Heart right ventricle (tissue), 16 donors: ENCODE measurements around the gene GLS. TPM values are rescaled to one million over a fixed set of nuclear protein-coding genes. Genes with fewer than 3 reads are reported as not detected.

ENCODE experiments used
- ATAC-seq, 8 donors: fragments of 200-7000 bp; cut with Tn5 transposase; one replicate each; pipeline ENCODE4 v1.9.1; 2020; ENCODE audit warnings: mild to moderate bottlenecking in 8 of 8, moderate library complexity in 8 of 8, moderate number of reproducible peaks in 1 of 8
- DNase-seq, 2 donors: peaks; one replicate each; pipeline ENCODE4 v3.0.0-alpha.2; 2020
- H3K27ac ChIP-seq, 10 donors: fragments of 200-600 bp; sonication (generic) in 2 of 10; one replicate each; pipeline versions ENCODE4 v1.5.0 to v1.8.0; 2020 to 2022; ENCODE audit warnings: mild to moderate bottlenecking in 3 of 10
- H3K27me3 ChIP-seq, 7 donors: fragments of 200-600 bp; one replicate each; pipeline ENCODE4 v1.8.0; 2021 to 2022; ENCODE audit warnings: mild to moderate bottlenecking in 2 of 7
- H3K36me3 ChIP-seq, 9 donors: fragments of 200-600 bp; sonication (generic) in 1 of 9; one replicate each; pipeline versions ENCODE4 v1.5.0 to v1.8.0; 2020 to 2022; ENCODE audit warnings: mild to moderate bottlenecking in 2 of 9
- H3K4me1 ChIP-seq, 9 donors: fragments of 200-600 bp; sonication (generic) in 1 of 9; one replicate each; pipeline versions ENCODE4 v1.5.0 to v1.8.0; 2020 to 2022; ENCODE audit warnings: mild to moderate bottlenecking in 4 of 9
- H3K4me3 ChIP-seq, 10 donors: fragments of 200-600 bp; sonication (generic) in 2 of 10; one replicate each; pipeline versions ENCODE4 v1.5.0 to v1.8.0; 2020 to 2022; ENCODE audit warnings: mild to moderate bottlenecking in 7 of 10, moderate library complexity in 2 of 10
- H3K9me3 ChIP-seq, 11 donors: fragments of 200-600 bp in 10 of 11; sonication (generic) in 2 of 11; one replicate each; pipeline versions ENCODE4 v1.5.0 to v1.8.0; 2013 to 2022; ENCODE audit warnings: mild to moderate bottlenecking in 2 of 11, control low read depth in 1 of 11, moderate library complexity in 1 of 11
- CTCF ChIP-seq, 9 donors: fragments of 200-600 bp; sonication (generic) in 2 of 9; IDR thresholded peaks; one replicate each; pipeline versions ENCODE4 v1.5.0 to v1.8.0; 2021 to 2022; ENCODE audit warnings: antibody characterized with exemption in 9 of 9, mild to moderate bottlenecking in 5 of 9, moderate library complexity in 1 of 9
- WGBS, 2 donors: extraction: QIAGEN DNeasy Blood & Tissue Kit; methylation state at CpG; one replicate each; pipeline ENCODE4 v1.1.7; 2013; ENCODE audit warnings: inconsistent platforms in 1 of 2; 5-methylcytosine and 5-hydroxymethylcytosine counted together
- intact Hi-C, 10 donors: fragments of 100-400 bp; cut with DNase I; formaldehyde crosslinking; loops; one replicate each; pipeline versions ENCODE4 v1.11.1 to v1.14.2; 2022
- polyA plus RNA-seq, 2 donors: library from polyadenylated mRNA; stranded (reverse); fragments of 200-250 nt; gene quantifications; one replicate each; pipeline ENCODE4 v1.2.3, GENCODE V29; 2013
- total RNA-seq, 10 donors: library from RNA; stranded (reverse); fragmentation: NEBNext Ultra II Directional in 3 of 10; extraction: Animal tissue kit (Norgen Biotek cat#: 25700) in 3 of 10; gene quantifications; one replicate each; pipeline versions ENCODE4 v1.2.1 to v1.2.4, GENCODE V29; 2021 to 2023
- donor health status: Arrhythmogenic right ventricular cardiomyopathy.
- donor health status: ischemic (EF 13 %, LVEDD 7.1; RV severe dilation, severe dysfunction).
- donor health status: healthy with polysubstance abuse.
- donor health status: DM: no; HTN: yes; CAD: no.
- donor health status: DM: no; HTN: no; CAD: no.
- donor health status: ischemic (EF 25% LVEDD 6.9; RV normal size, moderate dysfunction).
- donor health status: ischemic (EF 25% LVEDD 5.7; RV mildly dilated, moderate dysfunction).
- donor health status: healthy.
- donor health status: DM: yes; HTN: yes; CAD: no.
- donor health status: Ischemic cardiomyopathy.
- donor health status: ischemic (EF 35%, LVEDD 5.7; RV mildly dilated, moderate dysfunction).
- donor health status: nonischemic (EF 11% LVEDD 7.7; RV severe dilation, severe dysfunction).
- donor health status: DM: yes; HTN: yes; CAD: no.
- donor health status: PGD.
- donor health status: ischemic (EF 29% LVEDD 5.4; RV normal size, mild dysfunction).
- donor health status: nonischemic (EF 23%, LVEDD 6.1; RV moderate dilation, normal function).

GLS gene
- total and polyA plus RNA-seq, 12 donors, result 17.1 to 73.5 (median 54.3) TPM

GRCh38 chr2:190980630-190981209 is 100.1 kb downstream of the GLS start:
- DNase-seq (no peak), ATAC-seq (peak in 1 of 8 donors; percentile 4)
- Histone ChIP-seq H3K4me1 (peaks cover 0 to 44% (median 32%) of the 10 kb centered on the region in 9 donors), H3K27ac (peak overlapping the region; percentile 37 to 88 (median 69)), H3K4me3 (peak overlapping the region in 1 of 10 donors; percentile 14), H3K36me3 (peaks cover 0 to 100% (median 76%) of the 10 kb centered on the region in 9 donors), H3K9me3 (no peaks in the 10 kb centered on the region), H3K27me3 (no peaks in the 10 kb centered on the region)
- intact Hi-C loops, result no loop called here
- 59 to 71% methylated on average over 10 of the region's 10 CpGs for WGBS, 2 donors
- no peak for TF ChIP-seq CTCF (IDR thresholded peaks at IDR 0.05)

GRCh38 chr2:190981333-190981732 is 100.7 kb downstream of the GLS start:
- H3K4me3 ChIP-seq, result no peak overlapping the region
- no peaks in the 10 kb centered on the region for H3K27me3 ChIP-seq
- peaks cover 0 to 100% (median 77%) of the 10 kb centered on the region in 9 donors for H3K36me3 ChIP-seq
- TF ChIP-seq CTCF (IDR thresholded peaks at IDR 0.05), result no peak
- ATAC-seq, result no peak
- H3K4me1 ChIP-seq, result peaks cover 0 to 42% (median 32%) of the 10 kb centered on the region in 9 donors
- peak overlapping the region in 7 of 10 donors; percentile 64 to 88 (median 74) for H3K27ac ChIP-seq
- H3K9me3 ChIP-seq, result no peaks in the 10 kb centered on the region
- 89 to 91% methylated on average over 6 of the region's 6 CpGs for WGBS, 2 donors
- intact Hi-C loops, result no loop called here
- no peak for DNase-seq

DNA sequence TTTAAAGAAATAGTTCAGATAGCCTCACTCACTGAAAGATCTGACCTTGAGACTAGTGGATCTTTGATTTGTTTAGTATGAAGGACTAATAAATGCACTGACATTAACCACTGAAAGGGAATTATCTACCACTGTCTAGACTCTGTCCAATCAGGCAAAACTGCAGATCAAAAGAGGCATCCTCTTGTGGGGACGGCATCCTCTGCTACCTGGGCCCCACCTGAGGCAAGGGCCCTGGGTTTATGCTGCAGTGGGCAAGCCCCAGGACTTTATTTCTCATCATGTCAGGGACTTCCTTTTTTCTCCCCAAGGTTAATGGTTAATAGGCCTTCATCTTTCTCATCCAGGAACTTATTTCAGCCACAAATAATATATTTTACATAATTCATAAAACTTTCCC is 101.1 kb downstream of the GLS start:
- Histone ChIP-seq H3K27me3 (no peaks in the 10 kb centered on the region), H3K36me3 (peaks cover 0 to 100% (median 76%) of the 10 kb centered on the region in 9 donors), H3K27ac (peak overlapping the region in 1 of 10 donors; percentile 66), H3K9me3 (no peaks in the 10 kb centered on the region), H3K4me3 (no peak overlapping the region), H3K4me1 (peaks cover 0 to 42% (median 32%) of the 10 kb centered on the region in 9 donors)
- ATAC-seq (no peak), DNase-seq (no peak)
- WGBS, 2 donors, result 93 to 94% methylated on average over 1 of the region's 1 CpG
- TF ChIP-seq CTCF (IDR thresholded peaks at IDR 0.05), result no peak
- intact Hi-C loops, result no loop called here

DNA sequence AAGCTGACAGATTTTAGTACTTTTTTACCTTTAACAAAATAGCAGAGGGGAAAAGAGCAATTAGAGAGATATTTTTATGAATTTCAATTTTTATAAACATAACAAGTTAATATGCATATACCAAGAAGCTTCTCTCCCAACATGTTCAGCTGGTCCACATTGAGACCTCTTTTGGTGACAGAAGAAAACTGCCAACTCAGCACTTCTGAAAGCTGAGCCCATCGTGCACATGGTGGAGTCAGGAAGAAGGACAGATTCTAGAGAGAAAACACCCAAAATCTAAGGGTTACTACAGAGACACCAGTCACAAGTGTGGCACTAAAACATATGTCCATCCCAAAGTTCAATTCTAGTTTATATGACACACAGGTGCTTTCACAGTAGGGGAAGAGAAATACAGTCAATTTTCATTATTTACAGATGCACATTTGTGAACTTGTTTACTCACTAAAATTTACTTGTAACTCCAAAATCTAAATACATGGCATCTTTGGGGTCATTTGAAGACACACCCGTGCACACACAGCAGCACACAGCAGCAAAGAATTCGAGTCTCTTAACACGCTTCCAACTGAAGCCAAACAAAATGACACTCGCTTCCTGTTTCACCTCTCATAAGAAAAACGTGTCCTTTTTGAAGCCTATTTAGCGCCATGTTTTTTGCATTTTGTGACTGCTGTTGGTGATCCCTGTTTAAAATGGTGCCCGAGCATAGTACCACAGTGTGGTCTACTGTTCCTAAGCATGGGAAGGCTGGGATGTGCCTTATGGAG is 101.8 kb downstream of the GLS start:
- H3K36me3 ChIP-seq, result peaks cover 0 to 100% (median 74%) of the 10 kb centered on the region in 9 donors
- intact Hi-C loops, result no loop called here
- 86 to 87% methylated on average over 8 of the region's 8 CpGs for WGBS, 2 donors

More for the DNA sequence above, 101.8 kb downstream of the GLS start:
- no peak overlapping the region for H3K4me3 ChIP-seq
- peak in 1 of 8 donors; percentile 66 for ATAC-seq
- no peaks in the 10 kb centered on the region for H3K27me3 ChIP-seq
- H3K27ac ChIP-seq, result no peak overlapping the region
- DNase-seq, result no peak
- H3K4me1 ChIP-seq, result peaks cover 0 to 41% (median 32%) of the 10 kb centered on the region in 9 donors
- TF ChIP-seq CTCF (IDR thresholded peaks at IDR 0.05), result no peak
- no peaks in the 10 kb centered on the region for H3K9me3 ChIP-seq
